ENCODE data around the gene MSI2. TPM values are rescaled to one million over a fixed set of nuclear protein-coding genes. Genes with fewer than 3 reads are reported as not detected.

MSI2 gene
- total RNA-seq, 8 experiments from 2014 or later = 33.0 to 114 (median 67.5) TPM

- Histone ChIP-seq H3K27ac (no peak overlapping the region), H3K4me1 (replicated peaks in 1 of 2) (peaks cover 37 to 49% of the 10 kb centered on the region in 2 donors), H3K4me3 (no peak overlapping the region)
- ATAC-seq (replicated peaks in 6 of 8) = no peak
- in situ Hi-C loops (cut with MboI; ENCODE audit: low pct_unique_long_range_greater_than_20kb in 2 of 9, low sequenced_read_pairs in 9 of 9, unreplicated experiment in 9 of 9) = no loop called here
- 83 to 100% (median 100%) methylated on average over 1 of the region's 1 CpG; no CpG with 5 or more reads in 5 of the 10 experiments for WGBS, 10 experiments
Measured at GRCh38 chr17:57600074-57600473, 343.8 kb downstream of the MSI2 start.

- Histone ChIP-seq H3K4me1 (replicated peaks in 1 of 2) (peaks cover 48 to 56% of the 10 kb centered on the region in 2 donors), H3K4me3 (no peak overlapping the region), H3K27ac (no peak overlapping the region)
- WGBS, 10 experiments = 61 to 100% (median 78%) methylated on average over 1 to 8 of the region's 13 CpGs; no CpG with 5 or more reads in 5 of the 10 experiments
- in situ Hi-C loops (cut with MboI; ENCODE audit: low pct_unique_long_range_greater_than_20kb in 2 of 9, low sequenced_read_pairs in 9 of 9, unreplicated experiment in 9 of 9) = no loop called here
- ATAC-seq (replicated peaks in 6 of 8) = peak in 7 of 8 experiments; percentile 10 to 81 (median 68)
Measured at GRCh38 chr17:57601143-57601735, 344.9 kb downstream of the MSI2 start.

GRCh38 chr17:57602896-57603295, 346.6 kb downstream of the MSI2 start:
- no peak overlapping the region for H3K4me3 ChIP-seq
- no peak overlapping the region for H3K27ac ChIP-seq
- ATAC-seq (replicated peaks in 6 of 8) = no peak
- H3K4me1 ChIP-seq (replicated peaks in 1 of 2) = peaks cover 33 to 44% of the 10 kb centered on the region in 2 donors
- in situ Hi-C loops (cut with MboI; ENCODE audit: low pct_unique_long_range_greater_than_20kb in 2 of 9, low sequenced_read_pairs in 9 of 9, unreplicated experiment in 9 of 9) = no loop called here
- 71 to 100% (median 97%) methylated on average over 1 to 3 of the region's 6 CpGs; no CpG with 5 or more reads in 2 of the 10 experiments for WGBS, 10 experiments

GRCh38 chr17:57603546-57603945, 347.2 kb downstream of the MSI2 start:
- peak overlapping the region in 1 of 2 donors; percentile 31 for H3K27ac ChIP-seq
- WGBS, 10 experiments = 38 to 90% (median 80%) methylated on average over 1 to 2 of the region's 3 CpGs; no CpG with 5 or more reads in 5 of the 10 experiments
- ATAC-seq (replicated peaks in 6 of 8) = peak in 2 of 8 experiments; percentile 8 to 12
- H3K4me1 ChIP-seq (replicated peaks in 1 of 2) = peaks cover 30 to 41% of the 10 kb centered on the region in 2 donors
- in situ Hi-C loops (cut with MboI; ENCODE audit: low pct_unique_long_range_greater_than_20kb in 2 of 9, low sequenced_read_pairs in 9 of 9, unreplicated experiment in 9 of 9) = no loop called here
- no peak overlapping the region for H3K4me3 ChIP-seq

- peaks cover 31 to 41% of the 10 kb centered on the region in 2 donors for H3K4me1 ChIP-seq (replicated peaks in 1 of 2)
- H3K27ac ChIP-seq = no peak overlapping the region
- no peak for ATAC-seq (replicated peaks in 6 of 8)
- no peak overlapping the region for H3K4me3 ChIP-seq
- 86 to 93% (median 87%) methylated on average over 2 to 3 of the region's 5 CpGs; no CpG with 5 or more reads in 7 of the 10 experiments for WGBS, 10 experiments
- in situ Hi-C loops (cut with MboI; ENCODE audit: low pct_unique_long_range_greater_than_20kb in 2 of 9, low sequenced_read_pairs in 9 of 9, unreplicated experiment in 9 of 9) = no loop called here
Measured at GRCh38 chr17:57603978-57604377, 347.7 kb downstream of the MSI2 start.

GRCh38 chr17:57604771-57605674, 348.7 kb downstream of the MSI2 start:
- ATAC-seq (replicated peaks in 6 of 8) = peak; percentile 68 to 88 (median 76)
- peaks cover 31 to 41% of the 10 kb centered on the region in 2 donors for H3K4me1 ChIP-seq (replicated peaks in 1 of 2)
- H3K27ac ChIP-seq = peak overlapping the region in 1 of 2 donors; percentile 49
- H3K4me3 ChIP-seq = no peak overlapping the region
- 12 to 80% (median 43%) methylated on average over 2 to 16 of the region's 24 CpGs; no CpG with 5 or more reads in 2 of the 10 experiments for WGBS, 10 experiments
- in situ Hi-C loops (cut with MboI; ENCODE audit: low pct_unique_long_range_greater_than_20kb in 2 of 9, low sequenced_read_pairs in 9 of 9, unreplicated experiment in 9 of 9) = no loop called here

- ATAC-seq (replicated peaks in 6 of 8) = peak in 1 of 8 experiments; percentile 2
- in situ Hi-C loops (cut with MboI; ENCODE audit: low pct_unique_long_range_greater_than_20kb in 2 of 9, low sequenced_read_pairs in 9 of 9, unreplicated experiment in 9 of 9) = no loop called here
- Histone ChIP-seq H3K27ac (peak overlapping the region in 1 of 2 donors; percentile 49), H3K4me3 (no peak overlapping the region), H3K4me1 (replicated peaks in 1 of 2) (peaks cover 31 to 41% of the 10 kb centered on the region in 2 donors)
- WGBS, 10 experiments = 60 to 100% (median 81%) methylated on average over 1 to 4 of the region's 5 CpGs; no CpG with 5 or more reads in 3 of the 10 experiments
Measured at GRCh38 chr17:57605675-57606105, 349.4 kb downstream of the MSI2 start.

- no peak for ATAC-seq (replicated peaks in 6 of 8)
- H3K4me3 ChIP-seq = no peak overlapping the region
- H3K27ac ChIP-seq = peak overlapping the region in 1 of 2 donors; percentile 49
- peaks cover 27 to 41% of the 10 kb centered on the region in 2 donors for H3K4me1 ChIP-seq (replicated peaks in 1 of 2)
- whole genome bisulfite sequencing, 10 experiments = 80 to 100% (median 97%) methylated on average over 1 to 3 of the region's 6 CpGs; no CpG with 5 or more reads in 6 of the 10 experiments
- in situ Hi-C loops (cut with MboI; ENCODE audit: low pct_unique_long_range_greater_than_20kb in 2 of 9, low sequenced_read_pairs in 9 of 9, unreplicated experiment in 9 of 9) = no loop called here
Measured at GRCh38 chr17:57606111-57606875, 350.0 kb downstream of the MSI2 start.

GRCh38 chr17:57607553-57608120, 351.3 kb downstream of the MSI2 start:
- 10 to 100% (median 95%) methylated on average over 2 to 11 of the region's 12 CpGs; no CpG with 5 or more reads in 4 of the 10 experiments for WGBS, 10 experiments
- in situ Hi-C loops (cut with MboI; ENCODE audit: low pct_unique_long_range_greater_than_20kb in 2 of 9, low sequenced_read_pairs in 9 of 9, unreplicated experiment in 9 of 9) = no loop called here
- no peak overlapping the region for H3K27ac ChIP-seq
- no peak overlapping the region for H3K4me3 ChIP-seq
- ATAC-seq (replicated peaks in 6 of 8) = peak in 2 of 8 experiments; percentile 40 to 61
- H3K4me1 ChIP-seq (replicated peaks in 1 of 2) = peaks cover 28 to 42% of the 10 kb centered on the region in 2 donors

- in situ Hi-C loops (cut with MboI; ENCODE audit: low pct_unique_long_range_greater_than_20kb in 2 of 9, low sequenced_read_pairs in 9 of 9, unreplicated experiment in 9 of 9) = no loop called here
- Histone ChIP-seq H3K27ac (no peak overlapping the region), H3K4me1 (replicated peaks in 1 of 2) (peaks cover 29 to 39% of the 10 kb centered on the region in 2 donors), H3K4me3 (no peak overlapping the region)
- no peak for ATAC-seq (replicated peaks in 6 of 8)
- WGBS, 10 experiments = 77 to 100% (median 92%) methylated on average over 2 to 10 of the region's 12 CpGs; no CpG with 5 or more reads in 4 of the 10 experiments
Measured at GRCh38 chr17:57608369-57609124, 352.2 kb downstream of the MSI2 start.

- in situ Hi-C loops (cut with MboI; ENCODE audit: low pct_unique_long_range_greater_than_20kb in 2 of 9, low sequenced_read_pairs in 9 of 9, unreplicated experiment in 9 of 9) = no loop called here
- ATAC-seq (replicated peaks in 6 of 8) = no peak
- H3K4me3 ChIP-seq = no peak overlapping the region
- WGBS, 10 experiments = 72 to 100% (median 90%) methylated on average over 1 to 8 of the region's 11 CpGs; no CpG with 5 or more reads in 2 of the 10 experiments
- H3K4me1 ChIP-seq (replicated peaks in 1 of 2) = peaks cover 28 to 32% of the 10 kb centered on the region in 2 donors
- H3K27ac ChIP-seq = no peak overlapping the region
Measured at GRCh38 chr17:57609125-57609877, 353.0 kb downstream of the MSI2 start.

All from motor neuron (in vitro differentiated cells).